CD4-positive, alpha-beta T cell treated with Interleukin-2 at 100 ng/mL for 4 hours (primary cell): ENCODE results near the gene GGA2.

Experiments used
- DNase-seq: peaks from one replicate; pipeline ENCODE4 v3.0.0-alpha.2; 2020; ENCODE audit warnings: low spot score

GGA2 gene

GRCh38 chr16:23504076-23504452 is 6.2 kb downstream of the GGA2 start:
- peak; percentile 42 for DNase-seq

GRCh38 chr16:23502466-23502865 is 7.8 kb downstream of the GGA2 start:
- DNase-seq: no peak

GRCh38 chr16:23501291-23501690 is 9.0 kb downstream of the GGA2 start:
- no peak for DNase-seq

GRCh38 chr16:23500862-23501225 is 9.4 kb downstream of the GGA2 start:
- no peak for DNase-seq

GRCh38 chr16:23500212-23500861 is 10.0 kb downstream of the GGA2 start:
- DNase-seq: no peak

GRCh38 chr16:23499801-23500200 is 10.5 kb downstream of the GGA2 start:
- no peak for DNase-seq

- no peak for DNase-seq
These were observed 11.4 kb downstream of the GGA2 start for GRCh38 chr16:23498863-23499262.

- DNase-seq: no peak
These were observed 12.8 kb downstream of the GGA2 start for GRCh38 chr16:23497543-23497868.

- no peak for DNase-seq
These were observed 13.3 kb downstream of the GGA2 start for GRCh38 chr16:23496821-23497542.

GRCh38 chr16:23495671-23496070 is 14.6 kb downstream of the GGA2 start:
- DNase-seq: no peak

- no peak for DNase-seq
These were observed 16.1 kb downstream of the GGA2 start for GRCh38 chr16:23494188-23494587.

GRCh38 chr16:23491490-23492391 is 18.6 kb downstream of the GGA2 start:
- DNase-seq: no peak

GRCh38 chr16:23486480-23486879 is 23.8 kb downstream of the GGA2 start:
- DNase-seq: no peak

- DNase-seq: no peak
These were observed 24.5 kb downstream of the GGA2 start for GRCh38 chr16:23485841-23486240.

GRCh38 chr16:23485257-23485614 is 25.1 kb downstream of the GGA2 start:
- no peak for DNase-seq

- DNase-seq: no peak
These were observed 25.6 kb downstream of the GGA2 start for GRCh38 chr16:23484510-23485256.

- DNase-seq: peak; percentile 24
These were observed 26.8 kb downstream of the GGA2 start for GRCh38 chr16:23483492-23483891.

- peak; percentile 74 for DNase-seq
These were observed 27.5 kb downstream of the GGA2 start for GRCh38 chr16:23482778-23483177.

GRCh38 chr16:23480257-23480656 is 30.0 kb downstream of the GGA2 start:
- no peak for DNase-seq

GRCh38 chr16:23479138-23479537 is 31.2 kb downstream of the GGA2 start:
- no peak for DNase-seq

GRCh38 chr16:23478566-23478965 is 31.7 kb downstream of the GGA2 start:
- no peak for DNase-seq

GRCh38 chr16:23476289-23476688 is 34.0 kb downstream of the GGA2 start:
- no peak for DNase-seq
